SK-N-SH treated with all-trans-retinoic acid at 6 μM for 48 hours (cell line): ENCODE results near the gene IL20.

Source experiments
- CREB5 ChIP-seq: fragments of 250-450 bp; sonication (Bioruptor Pico); IDR thresholded peaks from 2 replicates; pipeline ENCODE4 v1.5.1; 2020; ENCODE audit warnings: low read depth, mild to moderate bottlenecking, moderate library complexity
- OSR1 ChIP-seq: fragments of 250-450 bp; sonication (Bioruptor Pico); IDR thresholded peaks from 2 replicates; pipeline ENCODE4 v1.8.0; 2022; ENCODE audit warnings: moderate library complexity, mild to moderate bottlenecking, inconsistent platforms
- PATZ1 ChIP-seq: fragments of 250-450 bp; sonication (Bioruptor Pico); IDR thresholded peaks from 2 replicates; pipeline ENCODE4 v1.8.0; 2020; ENCODE audit warnings: mild to moderate bottlenecking, moderate library complexity, borderline replicate concordance
- POU6F1 ChIP-seq: fragments of 250-450 bp; sonication (Bioruptor Pico); IDR thresholded peaks from 2 replicates; pipeline ENCODE4 v1.8.0; 2021; ENCODE audit warnings: low read depth, mild to moderate bottlenecking, moderate library complexity, borderline replicate concordance
- PPARA ChIP-seq: fragments of 250-450 bp; sonication (Bioruptor Pico); IDR thresholded peaks from 2 replicates; pipeline ENCODE4 v1.5.0; 2020; ENCODE audit warnings: mild to moderate bottlenecking, borderline replicate concordance
- RARB ChIP-seq: fragments of 250-450 bp; sonication (Bioruptor Pico); IDR thresholded peaks from 2 replicates; pipeline ENCODE4 v1.8.0; 2021; ENCODE audit warnings: mild to moderate bottlenecking, moderate library complexity
- TOX ChIP-seq: fragments of 250-450 bp; sonication (Bioruptor Pico); IDR thresholded peaks from 2 replicates; pipeline ENCODE4 v1.8.0; 2021; ENCODE audit warnings: mild to moderate bottlenecking, moderate library complexity, borderline replicate concordance
- ZC3H10 ChIP-seq: fragments of 250-450 bp; sonication (Bioruptor Pico); IDR thresholded peaks from 2 replicates; pipeline ENCODE4 v1.5.1; 2021; ENCODE audit warnings: mild to moderate bottlenecking, moderate library complexity
- ZFP3 ChIP-seq: fragments of 250-450 bp; sonication (Bioruptor Pico); IDR thresholded peaks from 2 replicates; pipeline ENCODE4 v1.5.0; 2020; ENCODE audit warnings: mild to moderate bottlenecking, moderate library complexity
- ZFP30 ChIP-seq: fragments of 450-650 bp; formaldehyde crosslinking; IDR thresholded peaks from 2 replicates; pipeline ENCODE4 v1.5.0; 2022; ENCODE audit warnings: mild to moderate bottlenecking, moderate library complexity
- ZNF565 ChIP-seq: fragments of 450-650 bp; formaldehyde crosslinking; conservative IDR thresholded peaks from 2 replicates; pipeline ENCODE4 v1.5.0; 2020; ENCODE audit warnings: low read depth, mild to moderate bottlenecking, moderate library complexity
- ZNF70 ChIP-seq: fragments of 450-650 bp; formaldehyde crosslinking; IDR thresholded peaks from 2 replicates; pipeline ENCODE4 v1.5.0; 2020; ENCODE audit warnings: mild to moderate bottlenecking, moderate library complexity

- TF ChIP-seq OSR1 (CRISPR knock-in tag) (no peak), CREB5 (CRISPR knock-in tag) (no peak), PPARA (CRISPR knock-in tag) (no peak), PATZ1 (CRISPR knock-in tag) (no peak), TOX (CRISPR knock-in tag) (no peak), ZC3H10 (no peak), POU6F1 (CRISPR knock-in tag) (no peak), RARB (CRISPR knock-in tag) (no peak), ZNF565 (CRISPR knock-in tag) (no peak), ZNF70 (CRISPR knock-in tag) (no peak), ZFP3 (no peak), ZFP30 (CRISPR knock-in tag) (no peak)
These were observed 5.3 kb upstream of the IL20 start for GRCh38 chr1:206860165-206860564.
